ENCODE measurements around the gene SUSD6.

DNA sequence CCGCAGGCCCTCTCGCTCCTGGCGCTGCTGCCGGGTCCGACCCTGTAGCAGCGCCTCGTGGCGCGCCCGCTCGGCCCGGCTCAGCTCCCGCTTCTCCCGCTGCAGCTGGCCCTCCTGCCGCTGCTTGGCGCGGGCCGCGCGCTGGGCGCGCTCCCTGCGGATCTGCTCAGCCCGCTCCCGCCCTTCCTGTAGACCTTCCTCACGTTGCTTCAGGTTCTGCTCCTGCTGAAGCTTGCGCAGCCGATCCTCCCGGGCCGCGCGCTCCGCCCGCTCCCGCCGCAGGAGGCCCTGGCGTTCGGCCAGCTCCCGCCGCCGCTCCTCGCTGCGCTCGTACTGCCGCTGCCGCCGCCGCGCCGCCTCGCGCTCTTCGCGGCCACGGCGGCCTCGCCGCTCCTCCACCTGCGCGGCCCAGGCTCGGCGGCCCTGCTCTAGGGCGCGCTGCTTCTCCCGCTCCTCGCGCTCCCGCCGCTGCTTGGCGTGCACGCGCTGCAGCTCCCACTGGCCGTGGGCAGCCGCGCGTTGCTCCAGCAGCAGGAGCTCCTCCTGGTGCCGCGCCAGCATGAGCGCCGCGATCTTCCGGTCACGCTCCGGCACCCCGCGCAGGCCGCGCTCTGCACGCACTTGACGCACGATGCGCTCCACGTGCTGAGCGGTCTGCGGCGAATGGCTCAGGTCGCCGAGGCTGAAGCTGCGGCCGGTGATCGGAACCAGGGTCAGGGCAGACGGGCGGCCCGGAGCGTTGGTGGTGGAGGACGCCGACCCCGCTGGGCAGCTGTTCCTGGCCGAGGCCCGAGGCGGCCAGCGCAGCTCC lies 39.2 kb upstream of the SUSD6 start:
- TF ChIP-seq EZH2 (optimal IDR thresholded peaks at IDR 0.05; ENCODE audit: low read depth, low read length) (no peak), CTCF (IDR thresholded peaks at IDR 0.05; ENCODE audit: low read length) (no peak)

Measured in MM.1S (cell line).